Subcutaneous adipose tissue (tissue), 4 donors: ENCODE measurements around the gene SLC7A6. TPM values are rescaled to one million over a fixed set of nuclear protein-coding genes. Genes with fewer than 3 reads are reported as not detected.

Experiments used
- total RNA-seq, 4 donors: library from RNA; depleted of rRNA; stranded (reverse); fragments of >200 nt; gene quantifications; one replicate each; pipeline ENCODE4 v1.1.0, GENCODE V29; 2016
- TF ChIP-seq, protein P1 (sequence below): fragments of 450-650 bp; IDR thresholded peaks from one replicate; pipeline ENCODE4 v1.5.1; 2016; ENCODE audit warnings: low read depth, mild to moderate bottlenecking, control low read depth, antibody characterized with exemption, moderate library complexity

SLC7A6 gene
- total RNA-seq, 4 donors from 2014 or later = 87.4 to 494 (median 177) TPM

DNA sequence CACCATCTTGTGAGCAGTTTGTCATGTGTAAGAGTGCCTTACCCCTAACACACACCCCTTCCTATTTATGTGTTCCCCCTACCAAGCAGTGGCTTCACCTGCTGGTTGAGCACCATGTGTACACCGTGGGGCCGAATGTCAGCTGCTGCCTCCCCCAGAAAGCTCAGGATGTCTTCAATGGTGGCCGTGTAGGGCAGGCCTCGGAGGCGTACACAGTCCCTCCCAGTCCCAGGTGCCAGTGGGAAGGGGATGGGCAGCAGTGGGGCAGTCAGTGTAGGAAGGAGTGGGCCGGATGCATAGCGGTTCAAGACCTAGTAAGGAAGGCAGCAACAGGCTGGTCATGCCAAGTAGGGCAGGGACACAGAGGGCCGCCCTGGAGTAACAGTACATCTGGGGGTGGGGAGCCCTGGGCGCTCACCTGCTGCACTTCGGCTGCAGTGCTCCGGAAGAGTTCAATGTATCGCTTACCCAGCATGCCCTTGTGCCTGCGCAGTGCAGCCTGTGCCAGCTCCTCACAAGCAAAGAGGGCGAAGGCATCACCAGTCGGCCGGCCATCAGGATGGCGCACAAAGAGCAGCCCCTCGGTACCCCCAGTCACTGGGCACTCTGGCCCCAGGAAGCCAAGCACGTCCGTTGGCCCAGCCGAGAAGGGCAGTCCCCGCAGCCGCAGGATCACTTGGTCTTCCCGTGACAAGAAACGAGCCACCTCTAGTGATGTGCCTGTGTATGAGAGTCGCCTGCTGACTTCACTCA, 32.8 kb upstream of the SLC7A6 start:
- TF ChIP-seq, protein P1, sequence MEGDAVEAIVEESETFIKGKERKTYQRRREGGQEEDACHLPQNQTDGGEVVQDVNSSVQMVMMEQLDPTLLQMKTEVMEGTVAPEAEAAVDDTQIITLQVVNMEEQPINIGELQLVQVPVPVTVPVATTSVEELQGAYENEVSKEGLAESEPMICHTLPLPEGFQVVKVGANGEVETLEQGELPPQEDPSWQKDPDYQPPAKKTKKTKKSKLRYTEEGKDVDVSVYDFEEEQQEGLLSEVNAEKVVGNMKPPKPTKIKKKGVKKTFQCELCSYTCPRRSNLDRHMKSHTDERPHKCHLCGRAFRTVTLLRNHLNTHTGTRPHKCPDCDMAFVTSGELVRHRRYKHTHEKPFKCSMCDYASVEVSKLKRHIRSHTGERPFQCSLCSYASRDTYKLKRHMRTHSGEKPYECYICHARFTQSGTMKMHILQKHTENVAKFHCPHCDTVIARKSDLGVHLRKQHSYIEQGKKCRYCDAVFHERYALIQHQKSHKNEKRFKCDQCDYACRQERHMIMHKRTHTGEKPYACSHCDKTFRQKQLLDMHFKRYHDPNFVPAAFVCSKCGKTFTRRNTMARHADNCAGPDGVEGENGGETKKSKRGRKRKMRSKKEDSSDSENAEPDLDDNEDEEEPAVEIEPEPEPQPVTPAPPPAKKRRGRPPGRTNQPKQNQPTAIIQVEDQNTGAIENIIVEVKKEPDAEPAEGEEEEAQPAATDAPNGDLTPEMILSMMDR = no peak

DNA sequence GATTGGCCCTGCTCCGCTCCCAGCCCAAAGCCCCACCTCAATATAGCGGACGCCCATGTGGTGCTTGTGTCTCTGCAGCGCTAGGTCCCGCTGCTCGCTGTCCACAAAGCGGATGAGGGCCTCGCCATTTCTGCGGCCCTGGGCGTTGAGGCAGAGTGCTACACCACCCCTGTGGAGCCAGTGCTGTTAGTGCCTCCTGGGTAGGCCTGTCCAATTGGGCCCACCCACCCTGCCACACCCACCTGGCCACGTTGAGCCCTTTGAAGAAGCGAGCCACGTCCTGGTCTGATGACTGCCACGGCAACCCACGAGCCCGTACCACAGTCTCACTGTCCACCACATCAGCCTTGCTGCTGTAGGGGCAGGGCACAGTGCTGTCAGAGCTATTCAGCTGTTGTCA, 32.0 kb upstream of the SLC7A6 start:
- TF ChIP-seq, protein P1 = no peak

DNA sequence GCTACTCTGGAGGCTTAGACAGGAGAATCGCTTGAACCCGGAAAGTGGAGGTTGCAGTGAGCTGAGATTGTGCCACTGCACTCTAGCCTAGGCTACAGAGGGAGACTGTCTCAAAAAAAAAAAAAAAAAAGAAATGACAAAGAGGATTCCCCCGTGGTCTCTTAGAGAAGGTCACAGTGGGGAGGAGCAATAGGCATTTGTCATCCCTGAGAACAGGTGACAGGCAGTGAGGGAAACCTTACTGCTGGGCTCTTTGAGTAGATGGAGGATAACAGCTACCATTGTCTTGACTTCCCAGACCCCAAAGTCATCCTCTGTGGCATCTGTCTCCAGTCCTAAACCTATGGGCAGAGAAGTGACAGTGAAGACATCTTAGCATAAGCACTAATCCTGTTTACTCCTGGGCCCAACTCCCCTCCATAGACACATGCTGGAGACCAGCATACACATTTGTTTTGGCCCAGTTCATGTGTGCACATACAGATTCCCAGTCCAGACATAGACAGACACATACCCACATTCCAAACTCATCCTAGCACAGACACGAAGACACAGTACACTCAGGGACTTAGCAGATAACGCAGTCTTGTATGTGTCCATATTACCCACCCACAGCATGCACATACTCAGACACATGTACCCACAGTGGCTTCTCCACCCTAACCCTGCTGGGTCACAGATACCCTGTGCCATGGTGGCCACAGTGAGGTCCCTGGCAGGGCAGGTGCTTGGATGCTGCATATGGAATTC, 31.1 kb upstream of the SLC7A6 start:
- TF ChIP-seq, protein P1 = no peak

DNA sequence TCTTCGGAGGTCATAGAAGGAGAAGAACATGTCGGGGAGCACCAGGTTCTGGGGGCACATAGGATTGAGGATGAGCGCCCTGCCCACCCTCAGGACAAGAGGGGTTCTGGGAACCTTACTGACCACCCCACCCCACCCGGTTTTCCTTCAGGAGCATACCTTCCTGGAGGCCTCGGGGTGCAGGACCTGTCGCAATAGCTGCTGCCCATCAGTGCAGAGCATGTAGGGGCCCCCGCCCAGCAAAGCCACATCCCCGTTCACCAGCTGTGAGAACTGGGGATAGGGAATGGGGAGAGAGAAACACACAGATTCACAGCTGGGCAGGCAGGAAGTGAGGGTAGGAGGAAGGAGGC, 30.5 kb upstream of the SLC7A6 start:
- TF ChIP-seq, protein P1 = no peak

DNA sequence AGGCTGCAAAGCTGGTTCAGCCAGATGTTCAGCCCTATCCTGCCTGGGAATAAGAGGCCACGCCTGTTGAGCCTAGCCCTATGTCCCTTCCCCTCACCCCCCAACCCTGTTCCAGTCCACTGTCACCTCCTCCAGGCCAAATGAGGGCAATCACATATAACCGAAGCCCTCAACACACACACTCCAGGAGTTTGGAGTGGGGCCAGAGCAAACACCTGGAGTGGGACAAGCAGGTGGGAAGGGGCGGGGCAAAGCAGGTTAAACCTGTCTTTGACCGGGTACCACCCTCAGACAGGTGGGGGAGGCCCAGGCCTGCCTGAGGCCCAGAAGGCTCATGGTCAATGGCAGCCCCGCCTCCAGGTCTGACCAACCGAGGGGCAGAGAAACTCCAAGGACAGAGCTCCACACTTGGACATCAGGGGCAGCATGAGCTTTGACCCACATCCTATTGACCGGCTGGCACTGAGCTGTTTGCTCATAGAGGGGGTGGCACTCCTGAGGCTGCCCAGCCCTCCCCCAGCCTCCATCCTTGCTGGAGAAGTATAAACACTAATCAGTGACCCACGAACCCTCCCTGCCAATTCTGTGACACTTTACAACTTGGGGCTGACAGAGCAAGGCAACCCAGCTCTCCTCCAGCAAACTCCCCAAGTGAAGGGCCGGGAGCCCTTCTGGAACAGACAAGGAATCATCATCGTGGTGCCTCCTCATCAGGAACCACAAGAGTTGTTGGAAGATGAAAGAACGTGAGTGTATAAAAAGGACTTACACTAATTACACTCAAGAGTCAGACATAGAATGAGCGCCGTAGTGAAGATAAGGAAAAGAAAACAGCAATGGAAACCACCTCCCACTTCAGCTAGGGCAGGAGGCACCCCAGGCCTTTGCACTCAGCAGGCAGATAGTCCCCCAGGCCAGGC, 29.9 kb upstream of the SLC7A6 start:
- TF ChIP-seq, protein P1 = no peak

DNA sequence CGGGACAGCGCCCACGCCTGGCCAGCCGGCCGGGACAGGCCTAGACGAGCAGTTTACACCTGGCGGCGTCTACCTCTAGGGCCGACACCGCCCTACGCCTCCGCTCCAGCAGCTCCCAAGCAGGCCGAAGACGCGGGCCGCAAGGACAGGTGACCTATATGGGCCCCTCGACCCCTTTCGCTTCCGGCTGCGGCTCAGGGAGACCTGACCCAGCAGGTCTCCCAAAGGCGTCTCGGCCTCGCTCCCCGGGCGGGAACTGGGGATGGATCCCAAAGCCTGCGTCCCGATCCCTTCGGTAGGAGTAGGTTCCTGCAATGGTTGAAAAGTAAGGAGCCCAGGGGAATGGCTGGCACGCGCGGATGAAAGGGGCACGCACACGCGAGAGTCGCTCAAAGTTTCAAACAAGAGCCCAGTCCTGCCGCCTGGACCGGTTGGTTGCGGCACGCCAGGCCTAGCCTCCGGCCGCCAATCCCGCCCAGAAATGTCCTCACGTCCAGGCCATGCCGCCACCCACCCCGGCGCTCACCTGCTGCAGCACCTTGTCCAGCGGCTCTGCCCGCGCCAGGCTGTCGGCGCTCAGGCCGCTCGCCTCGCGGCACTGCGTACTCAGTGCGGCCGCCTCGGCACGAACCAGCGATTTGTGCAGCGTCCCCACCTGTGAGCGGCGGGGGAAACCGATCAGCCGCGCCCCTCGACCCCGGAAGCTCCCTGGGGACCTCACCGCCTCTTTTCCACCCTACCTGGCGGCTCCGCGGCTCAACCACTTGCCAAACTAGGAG, 29.0 kb upstream of the SLC7A6 start:
- TF ChIP-seq, protein P1 = no peak
